ENCODE data around the gene NMNAT2.

- TF ChIP-seq CTCF (IDR thresholded peaks at IDR 0.05) = no peak
- no peak for TF ChIP-seq POLR2A (IDR thresholded peaks at IDR 0.05)
These were observed 141.6 kb downstream of the NMNAT2 start for GRCh38 chr1:183276386-183277080.

Measured in body of pancreas (tissue), 4 donors.